GM18502 (cell line): Measurements from ENCODE around the gene IGSF11.
"Not testable (repeated sequence)": the region's sequence is repeated elsewhere in the genome, so short reads cannot be mapped to it uniquely, and the experiment has no call there.

Experiments used
- ATAC-seq: cut with Tn5 transposase; IDR thresholded peaks from one replicate; pipeline ENCODE4 v1.9.1; 2021; ENCODE audit warnings: mild to moderate bottlenecking; ENCODE audit not compliant: unreplicated experiment, poor library complexity

IGSF11 gene

DNA sequence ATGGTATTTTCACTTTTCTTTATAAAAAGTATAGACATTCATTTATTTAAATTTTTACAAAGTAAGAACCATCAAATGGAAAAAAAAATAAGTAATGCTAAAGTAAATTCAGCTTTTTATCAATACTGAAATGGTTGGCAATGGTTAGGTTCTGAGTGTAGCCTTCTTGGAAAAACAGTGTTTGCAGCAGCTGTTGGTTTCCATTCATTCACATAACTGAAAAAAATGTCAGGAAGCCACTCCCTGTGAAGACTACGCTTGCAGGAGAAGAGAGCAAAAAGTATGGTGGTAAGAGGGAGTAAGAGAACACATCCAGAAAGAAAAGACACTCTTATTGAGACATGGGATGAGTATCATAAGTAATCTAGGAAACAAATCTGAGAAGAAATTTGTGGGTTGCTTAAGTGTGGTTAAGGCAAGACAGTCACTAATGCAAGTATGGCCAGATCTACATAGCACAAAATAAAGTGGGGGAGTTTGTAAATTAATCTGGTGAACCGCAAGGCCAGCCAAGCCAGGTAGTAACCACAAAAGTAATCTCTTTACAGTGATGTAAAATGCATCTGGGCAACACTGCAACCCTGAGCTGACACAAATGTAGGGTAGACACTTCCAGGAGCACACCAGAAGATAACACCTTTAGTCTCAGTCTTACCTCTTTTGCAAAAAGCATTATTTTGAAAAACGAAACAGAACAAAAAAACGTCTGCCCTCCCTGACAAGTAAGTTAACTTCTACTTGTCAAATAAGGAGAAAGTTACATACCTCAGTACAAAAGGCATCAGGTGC, 133.7 kb downstream of the IGSF11 start:
- no peak for ATAC-seq

DNA sequence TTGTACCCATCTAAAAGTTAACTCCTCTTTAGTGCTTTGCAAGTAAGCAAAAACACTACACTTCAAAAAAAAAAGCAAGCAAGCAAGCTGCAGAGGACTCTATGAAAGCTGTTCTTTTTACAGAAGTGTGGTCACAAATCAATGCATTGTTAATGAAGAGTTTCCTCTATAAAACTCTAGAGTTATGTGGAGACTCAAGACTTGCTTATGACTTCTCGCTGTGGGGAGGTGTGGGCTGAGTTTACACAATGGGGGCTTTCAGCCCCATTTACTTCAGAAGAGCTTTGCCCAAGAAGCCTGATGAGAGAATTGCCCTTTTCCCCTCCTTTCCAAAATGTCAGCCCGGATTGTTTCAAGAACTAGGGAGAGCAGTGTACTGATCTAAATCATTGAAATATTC, 144.4 kb downstream of the IGSF11 start:
- ATAC-seq: no peak

DNA sequence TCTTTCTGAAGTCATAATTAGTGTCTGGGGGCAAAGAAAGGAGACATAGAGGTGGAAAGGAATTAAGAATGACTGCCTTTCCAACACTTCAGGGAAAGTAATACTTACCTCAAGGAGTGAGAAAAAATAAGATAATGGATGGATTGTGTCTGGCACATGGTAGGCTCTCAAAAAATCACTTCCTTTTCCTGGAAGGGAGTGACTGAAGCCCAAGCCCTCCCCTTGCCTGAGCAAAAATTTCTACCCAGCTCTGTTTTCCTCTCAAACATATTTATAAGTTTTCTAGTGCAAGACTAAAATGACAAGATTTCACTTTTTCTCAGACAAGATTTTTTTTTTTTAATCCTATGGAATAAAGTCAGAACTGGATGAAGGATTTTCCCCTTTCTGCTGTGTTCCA, 145.0 kb downstream of the IGSF11 start:
- ATAC-seq: no peak

DNA sequence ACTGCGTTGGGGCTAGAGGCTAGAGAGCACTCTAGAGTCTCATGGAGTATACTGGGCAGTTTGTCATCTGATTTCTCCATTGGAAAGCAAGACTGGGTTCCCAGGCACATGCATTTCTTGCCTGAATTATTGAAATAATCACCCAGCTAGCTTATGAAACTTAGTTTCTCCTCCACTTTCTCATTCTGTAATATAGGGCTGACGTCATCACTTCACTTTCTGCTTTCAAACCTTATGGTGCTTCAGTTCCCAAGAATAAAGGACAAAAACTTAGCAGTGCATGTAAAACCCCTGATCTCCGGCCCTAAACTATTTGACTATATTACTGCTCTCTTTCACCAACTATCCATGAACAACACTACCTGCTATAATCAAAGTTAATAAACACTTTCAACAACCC, 147.9 kb downstream of the IGSF11 start:
- ATAC-seq: no peak

DNA sequence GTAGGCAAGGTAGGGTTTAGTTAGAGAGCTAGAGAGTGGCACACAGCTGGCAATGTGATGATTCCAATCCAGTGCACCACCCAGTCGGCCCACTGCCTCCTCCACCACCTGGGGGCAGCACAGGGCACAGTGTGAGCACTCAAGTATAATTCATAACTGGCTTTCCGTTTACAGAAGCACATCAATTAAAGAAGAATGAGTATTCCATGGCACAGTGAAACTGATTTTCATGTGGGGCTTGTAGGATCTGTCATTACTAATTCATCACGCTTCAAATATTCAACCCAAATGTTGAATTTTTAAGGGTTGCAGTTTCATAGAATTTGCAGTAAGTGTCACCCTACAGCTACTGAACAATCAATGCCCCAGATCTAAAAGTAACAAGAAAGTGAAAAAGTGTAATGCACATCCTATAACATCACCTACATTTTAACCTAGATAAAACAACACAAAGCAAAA, 149.9 kb downstream of the IGSF11 start:
- ATAC-seq: peak; percentile 83

DNA sequence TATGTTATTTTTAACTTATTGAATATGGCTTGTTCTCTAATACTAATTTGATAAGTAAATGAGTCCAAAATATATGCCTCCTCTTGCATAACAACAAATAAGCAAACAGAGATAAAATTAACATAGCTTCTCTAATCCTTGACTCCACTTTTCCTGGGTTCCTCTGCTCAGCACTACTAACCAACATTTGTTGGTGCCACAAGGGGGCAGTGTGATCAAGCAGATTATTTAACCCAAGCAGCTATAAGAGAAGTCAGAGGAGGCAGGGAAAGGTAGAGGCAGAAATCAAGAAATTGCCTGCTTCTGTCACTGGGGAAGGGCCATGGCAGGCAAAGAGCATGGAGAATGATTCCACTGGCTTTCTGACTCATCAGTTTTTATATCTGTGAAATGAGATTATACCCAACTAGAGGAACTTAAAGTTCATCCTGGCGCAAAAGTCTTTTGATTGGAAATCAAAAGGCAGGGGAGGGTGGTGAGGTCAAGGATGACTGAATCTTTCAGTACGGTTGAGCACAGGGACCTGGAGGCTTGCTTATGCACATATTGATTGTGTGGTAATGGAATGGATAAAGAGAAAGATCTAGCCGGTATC, 152.2 kb downstream of the IGSF11 start:
- peak; percentile 77 for ATAC-seq

DNA sequence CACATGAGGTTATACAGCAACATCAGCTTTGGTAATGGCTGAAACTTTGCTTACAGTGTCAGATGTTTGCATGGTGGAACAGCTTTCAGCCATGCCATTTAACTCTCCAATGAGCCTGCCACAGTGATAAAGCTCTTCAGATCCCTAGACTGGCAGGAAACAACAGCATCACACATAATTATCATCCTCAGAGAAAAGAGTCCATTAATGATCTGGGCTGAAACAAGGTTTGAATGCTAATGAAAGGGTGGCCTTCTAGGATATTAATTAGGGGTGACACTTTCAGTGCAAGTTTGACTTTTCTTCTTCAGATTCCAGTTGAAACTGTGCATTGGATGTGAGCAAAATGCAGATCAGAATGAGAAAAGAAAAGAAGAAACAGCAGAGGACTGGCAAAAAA, 166.6 kb downstream of the IGSF11 start:
- no peak for ATAC-seq

DNA sequence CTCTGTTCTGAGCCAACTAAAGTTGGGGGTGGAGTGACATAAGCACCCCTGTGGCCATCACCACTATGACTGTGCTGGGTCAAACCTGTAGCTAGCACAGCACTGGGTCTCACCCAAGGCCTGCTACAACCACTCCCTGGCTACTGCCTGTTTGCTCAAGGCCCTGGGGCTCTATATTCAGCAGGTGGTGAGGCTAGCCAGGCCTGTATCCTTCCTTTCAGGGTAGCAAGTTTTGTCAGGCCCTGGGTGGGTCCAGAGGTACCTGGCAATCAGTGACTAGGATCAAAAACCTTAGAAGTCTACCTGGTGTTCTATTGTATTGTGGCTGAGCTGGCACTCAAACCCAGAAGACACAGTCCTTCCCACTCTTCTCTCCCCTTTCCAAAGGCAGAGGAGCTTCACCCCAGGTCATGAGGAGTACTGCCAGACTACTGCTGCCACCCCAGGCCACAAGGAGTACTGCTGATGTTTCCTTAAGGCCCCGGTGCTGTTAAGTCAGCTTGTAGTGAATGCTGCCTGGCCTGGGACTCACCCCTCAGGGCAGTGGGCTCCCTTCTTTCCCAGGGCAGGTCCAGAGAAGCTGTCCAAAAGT, 170.8 kb downstream of the IGSF11 start:
- ATAC-seq: peak; percentile 88

DNA sequence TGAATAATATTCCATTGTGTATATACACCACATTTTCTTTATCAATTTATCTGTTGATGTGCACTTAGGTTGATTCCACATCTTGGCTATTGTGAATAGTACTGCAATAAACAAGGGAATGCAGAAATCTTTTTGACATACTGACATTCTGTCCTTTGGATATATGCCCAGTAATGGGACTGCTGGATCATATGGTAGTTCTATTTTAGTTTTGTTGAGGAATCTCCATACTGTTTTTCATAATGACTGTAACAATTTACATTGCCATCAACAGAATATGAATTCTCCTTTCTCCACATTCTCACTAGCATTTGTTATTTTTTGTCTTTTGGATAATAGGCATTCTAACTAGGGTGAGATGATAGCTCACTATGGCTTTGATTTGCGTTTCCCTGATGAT, 174.7 kb downstream of the IGSF11 start:
- ATAC-seq: no peak

DNA sequence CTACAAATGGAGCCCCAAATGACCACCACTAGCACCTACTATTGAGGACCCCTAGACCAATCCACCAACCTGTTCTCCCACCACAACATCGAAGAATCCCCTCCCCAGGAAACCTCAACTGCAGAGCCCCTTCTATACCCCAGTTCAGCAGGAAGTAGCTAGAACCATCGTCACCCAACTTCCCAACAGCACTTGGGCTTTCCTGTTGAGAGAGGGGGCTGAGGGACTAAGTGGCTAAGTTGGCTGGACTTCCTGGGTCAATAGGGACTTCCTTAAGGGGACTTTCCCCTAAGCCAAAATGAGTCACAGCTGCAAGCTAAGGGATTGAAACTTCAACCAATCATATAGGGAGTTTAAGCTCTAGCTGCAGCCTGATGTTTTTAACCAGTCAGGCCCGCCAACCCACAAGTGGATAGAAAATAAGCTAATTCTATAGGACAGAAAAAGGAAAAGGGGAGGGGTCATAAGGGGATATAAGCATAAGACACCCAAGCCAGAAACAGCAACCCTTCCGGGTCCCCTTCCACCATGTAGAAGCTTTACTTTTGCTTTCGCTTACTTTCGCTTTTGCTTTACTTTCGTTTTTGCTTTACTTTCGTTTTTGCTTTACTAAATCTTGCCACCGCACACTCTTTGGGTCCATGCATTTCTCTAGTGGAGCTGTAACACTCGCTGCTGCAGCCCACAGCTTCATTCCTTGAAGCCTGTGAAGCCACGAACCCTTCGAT, 183.0 kb downstream of the IGSF11 start:
- not testable (repeated sequence) for ATAC-seq

DNA sequence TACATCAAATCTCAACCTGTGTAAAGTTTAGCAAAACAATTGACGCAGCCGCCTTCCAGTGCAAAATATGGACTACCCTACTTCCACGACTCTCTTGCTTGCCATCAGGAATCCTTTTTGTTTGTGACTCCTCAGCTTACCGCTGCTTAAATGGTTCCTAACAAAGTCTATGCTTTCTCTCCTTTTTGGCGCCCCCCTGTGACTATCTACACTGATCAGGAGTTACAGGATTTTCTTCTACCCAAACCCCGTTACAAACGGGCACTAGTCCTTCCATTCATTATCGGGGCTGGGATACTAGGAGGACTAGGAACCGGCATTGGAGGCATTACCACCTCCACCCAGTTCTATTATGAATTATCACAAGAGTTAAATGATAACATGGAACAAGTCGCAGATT, 184.0 kb downstream of the IGSF11 start:
- no peak for ATAC-seq
